Nephron progenitor cell (in vitro differentiated cells): ENCODE data around the gene CLK1.

Experiments
- DNase-seq: peaks from one replicate; pipeline ENCODE4 v3.0.0; 2021
- H3K27ac Mint-ChIP-seq: 2 replicates; pipeline ENCODE4 v1.8.0; 2021; ENCODE audit warnings: mild to moderate bottlenecking, moderate library complexity, mixed read lengths
- H3K27me3 Mint-ChIP-seq: 2 replicates; pipeline ENCODE4 v1.8.0; 2021; ENCODE audit warnings: mild to moderate bottlenecking, low read depth, mixed read lengths; ENCODE audit not compliant: poor library complexity
- H3K36me3 Mint-ChIP-seq: 2 replicates; pipeline ENCODE4 v1.8.0; 2021; ENCODE audit warnings: low read depth, mixed read lengths
- H3K4me1 Mint-ChIP-seq: 2 replicates; pipeline ENCODE4 v1.8.0; 2021; ENCODE audit warnings: mixed read lengths
- H3K4me3 Mint-ChIP-seq: 2 replicates; pipeline ENCODE4 v1.8.0; 2021; ENCODE audit warnings: mild to moderate bottlenecking, moderate library complexity, mixed read lengths
- H3K9me3 Mint-ChIP-seq: 2 replicates; pipeline ENCODE4 v1.8.0; 2021; ENCODE audit warnings: mild to moderate bottlenecking, moderate library complexity, mixed read lengths
- TF ChIP-seq, protein P1 (sequence below): fragments of 200-600 bp; sonication (generic); IDR thresholded peaks from 2 replicates; pipeline ENCODE4 v1.5.0; 2021; ENCODE audit warnings: antibody characterized with exemption

CLK1 gene

DNA sequence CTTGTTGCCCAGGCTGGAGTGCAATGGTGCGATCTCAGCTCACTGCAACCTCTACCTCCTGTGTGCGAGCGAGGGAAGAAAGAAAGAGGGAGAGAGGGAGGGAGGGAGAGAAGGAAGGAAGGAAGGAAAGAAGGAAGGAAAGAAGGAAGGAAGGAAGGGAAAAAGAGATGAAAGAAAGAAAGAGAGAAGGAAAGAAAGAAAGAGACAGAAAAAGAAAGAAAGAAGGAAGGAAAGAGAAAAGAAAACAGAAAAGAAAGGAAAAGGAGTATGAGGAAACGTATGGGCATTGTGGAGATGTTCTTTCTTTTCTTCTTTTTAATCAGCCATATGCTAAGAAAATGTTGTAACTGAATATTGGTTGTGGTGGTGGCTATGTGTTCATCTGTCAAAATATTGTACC lies 16.5 kb downstream of the CLK1 start:
- H3K4me1 Mint-ChIP-seq: no peaks in the 10 kb centered on the region
- H3K4me3 Mint-ChIP-seq: no peak overlapping the region
- no peak overlapping the region for H3K27ac Mint-ChIP-seq
- H3K27me3 Mint-ChIP-seq: peaks cover 2% of the 10 kb centered on the region
- H3K36me3 Mint-ChIP-seq: peaks cover 23% of the 10 kb centered on the region
- TF ChIP-seq, protein P1, sequence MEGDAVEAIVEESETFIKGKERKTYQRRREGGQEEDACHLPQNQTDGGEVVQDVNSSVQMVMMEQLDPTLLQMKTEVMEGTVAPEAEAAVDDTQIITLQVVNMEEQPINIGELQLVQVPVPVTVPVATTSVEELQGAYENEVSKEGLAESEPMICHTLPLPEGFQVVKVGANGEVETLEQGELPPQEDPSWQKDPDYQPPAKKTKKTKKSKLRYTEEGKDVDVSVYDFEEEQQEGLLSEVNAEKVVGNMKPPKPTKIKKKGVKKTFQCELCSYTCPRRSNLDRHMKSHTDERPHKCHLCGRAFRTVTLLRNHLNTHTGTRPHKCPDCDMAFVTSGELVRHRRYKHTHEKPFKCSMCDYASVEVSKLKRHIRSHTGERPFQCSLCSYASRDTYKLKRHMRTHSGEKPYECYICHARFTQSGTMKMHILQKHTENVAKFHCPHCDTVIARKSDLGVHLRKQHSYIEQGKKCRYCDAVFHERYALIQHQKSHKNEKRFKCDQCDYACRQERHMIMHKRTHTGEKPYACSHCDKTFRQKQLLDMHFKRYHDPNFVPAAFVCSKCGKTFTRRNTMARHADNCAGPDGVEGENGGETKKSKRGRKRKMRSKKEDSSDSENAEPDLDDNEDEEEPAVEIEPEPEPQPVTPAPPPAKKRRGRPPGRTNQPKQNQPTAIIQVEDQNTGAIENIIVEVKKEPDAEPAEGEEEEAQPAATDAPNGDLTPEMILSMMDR: no peak
- DNase-seq: no peak
- H3K9me3 Mint-ChIP-seq: no peaks in the 10 kb centered on the region

DNA sequence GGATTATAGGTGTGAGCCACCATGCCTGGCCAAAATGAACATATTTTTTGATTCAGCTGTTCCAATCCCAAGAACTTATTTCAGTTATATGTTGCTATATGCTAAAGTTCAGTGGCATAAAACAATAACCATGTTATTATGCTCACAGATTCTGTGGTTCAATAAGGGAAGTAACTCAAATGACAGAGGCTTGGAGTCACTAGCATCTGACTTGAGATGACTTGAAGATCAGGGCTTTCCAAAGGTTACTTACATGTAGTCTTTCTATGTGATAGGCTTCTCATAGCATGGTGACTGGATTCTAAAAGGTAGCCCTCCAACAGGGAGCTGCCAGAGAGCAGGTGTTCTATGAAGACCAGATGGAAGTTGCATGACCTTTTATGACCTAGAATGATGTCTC lies 17.2 kb downstream of the CLK1 start:
- peaks cover 17% of the 10 kb centered on the region for H3K36me3 Mint-ChIP-seq
- H3K4me3 Mint-ChIP-seq: no peak overlapping the region

DNA sequence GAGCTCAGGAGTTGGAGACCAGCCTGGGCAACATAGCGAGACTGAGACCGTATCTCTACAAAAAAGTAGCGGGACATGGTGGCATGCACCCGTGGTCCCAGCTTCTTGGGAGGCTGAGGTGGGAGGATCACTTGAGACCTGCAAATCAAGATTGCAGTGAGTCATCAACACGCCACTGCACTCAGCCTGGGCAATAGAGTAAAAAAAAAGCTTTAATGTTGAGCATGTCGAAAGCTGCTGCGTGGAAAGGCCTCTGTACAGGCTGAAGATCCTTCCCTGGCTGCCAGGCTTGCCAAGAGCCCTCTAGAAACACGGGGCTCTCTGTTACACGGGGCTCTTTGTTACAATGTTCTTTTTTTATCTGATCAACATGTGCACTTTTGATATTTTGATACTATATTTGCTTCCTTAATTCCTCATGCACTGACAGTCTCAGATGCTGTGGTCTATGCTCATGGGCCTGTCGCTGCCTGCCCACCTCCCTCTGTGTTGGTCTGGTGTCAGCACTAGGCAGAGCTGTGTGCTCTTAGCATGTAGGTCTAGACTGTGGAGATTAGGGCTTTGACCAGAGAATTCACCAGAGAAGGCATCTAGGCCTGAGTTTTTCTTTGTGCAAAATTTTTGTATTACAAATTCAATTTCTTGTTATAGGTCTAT lies 18.7 kb downstream of the CLK1 start:
- TF ChIP-seq, protein P1: no peak
- DNase-seq: no peak
- Mint-ChIP-seq H3K4me3 (no peak overlapping the region), H3K27ac (no peak overlapping the region), H3K27me3 (peaks cover 2% of the 10 kb centered on the region), H3K9me3 (no peaks in the 10 kb centered on the region), H3K4me1 (no peaks in the 10 kb centered on the region), H3K36me3 (peaks cover 5% of the 10 kb centered on the region)

More for the DNA sequence above, 17.2 kb downstream of the CLK1 start:
- H3K27me3 Mint-ChIP-seq: peaks cover 2% of the 10 kb centered on the region
- no peaks in the 10 kb centered on the region for H3K4me1 Mint-ChIP-seq
- H3K27ac Mint-ChIP-seq: no peak overlapping the region
- TF ChIP-seq, protein P1: no peak
- no peaks in the 10 kb centered on the region for H3K9me3 Mint-ChIP-seq
- no peak for DNase-seq

DNA sequence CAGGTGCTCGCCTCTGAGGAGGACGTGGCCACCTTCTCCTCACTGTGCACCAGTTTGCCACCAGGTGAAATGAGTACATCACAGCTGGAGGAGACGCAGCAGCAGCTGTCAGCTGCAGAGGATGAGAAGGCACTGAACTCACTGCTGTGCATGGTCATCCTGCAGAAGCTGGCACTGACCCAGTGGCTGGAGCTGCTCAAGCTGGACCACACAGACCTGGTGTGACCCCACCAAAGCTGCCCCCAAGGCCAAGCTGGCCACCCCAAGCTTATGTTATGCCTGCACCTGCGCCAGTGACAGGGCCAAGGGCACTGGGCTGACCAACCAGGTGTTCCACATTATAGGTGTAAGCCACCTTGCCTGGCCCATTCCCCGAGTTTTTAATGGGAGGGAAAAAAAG lies 19.3 kb downstream of the CLK1 start:
- Mint-ChIP-seq H3K27me3 (peaks cover 2% of the 10 kb centered on the region), H3K4me3 (no peak overlapping the region), H3K9me3 (no peaks in the 10 kb centered on the region), H3K4me1 (no peaks in the 10 kb centered on the region), H3K27ac (no peak overlapping the region), H3K36me3 (peaks cover under 1% of the 10 kb centered on the region)
- DNase-seq: no peak
- TF ChIP-seq, protein P1: no peak

DNA sequence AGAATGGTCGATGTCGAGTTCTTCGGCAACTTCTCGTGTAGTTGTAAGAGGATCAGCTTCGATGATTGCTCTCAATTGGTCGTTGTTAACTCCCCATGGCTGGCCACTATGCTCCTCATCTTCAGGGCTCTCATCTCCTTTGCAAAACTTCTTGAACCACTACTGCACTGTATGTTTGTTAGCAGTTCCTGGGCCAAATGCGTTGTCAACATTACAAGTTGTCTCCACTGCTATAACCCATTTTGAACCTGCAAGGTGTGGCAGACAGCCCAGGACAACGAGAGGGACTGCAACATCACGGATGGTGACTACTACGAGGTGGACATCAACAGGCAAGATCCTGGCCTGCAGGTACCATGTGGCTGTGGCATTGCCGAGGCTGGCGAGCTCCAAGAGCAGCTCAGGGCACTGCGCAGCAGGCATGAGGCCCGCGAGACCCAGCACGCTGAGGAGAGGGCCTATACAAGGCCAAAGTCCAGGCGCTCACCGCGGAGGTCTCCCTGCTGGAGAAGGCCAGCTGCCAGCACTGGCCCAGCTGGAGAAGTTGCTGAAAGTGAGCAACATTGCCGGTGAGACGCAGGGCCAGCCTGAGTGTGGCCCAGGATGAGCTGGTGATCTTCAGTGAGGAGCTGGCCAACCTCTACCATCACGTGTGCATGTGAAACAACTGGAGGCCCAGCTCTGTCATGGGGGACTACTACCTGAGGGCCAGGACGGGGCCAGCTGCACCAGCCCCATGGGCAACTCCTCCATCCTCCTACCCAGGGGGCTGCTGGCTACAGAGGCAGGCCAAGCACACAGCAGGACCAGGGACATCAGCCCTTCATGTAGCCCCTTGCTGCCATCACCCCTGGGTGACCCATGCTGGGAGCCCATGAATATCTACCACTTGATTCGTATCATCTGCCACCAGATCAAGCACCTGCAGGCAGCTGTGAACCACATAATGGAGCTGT lies 20.2 kb downstream of the CLK1 start:
- Mint-ChIP-seq H3K27me3 (no peaks in the 10 kb centered on the region), H3K4me3 (no peak overlapping the region), H3K4me1 (no peaks in the 10 kb centered on the region), H3K9me3 (no peaks in the 10 kb centered on the region), H3K36me3 (no peaks in the 10 kb centered on the region), H3K27ac (no peak overlapping the region)
- DNase-seq: no peak
- TF ChIP-seq, protein P1: no peak
